K562 (cell line): Measurements from ENCODE around the gene ERVMER34-1. TPM values are rescaled to one million over a fixed set of nuclear protein-coding genes. Genes with fewer than 3 reads are reported as not detected.
A peak's percentile ranks its signal among the peaks of the same experiment; 100 is the strongest.

Experiments
- CBFA2T2 ChIP-seq: fragments of 450-650 bp; conservative IDR thresholded peaks from 2 replicates; pipeline ENCODE4 v1.6.1; 2017; ENCODE audit warnings: mild to moderate bottlenecking
- CREBBP ChIP-seq: IDR thresholded peaks from one replicate; pipeline ENCODE4 v1.6.1; 2012; ENCODE audit warnings: low read depth, mild to moderate bottlenecking, control low read depth, inconsistent platforms, low read length
- HMGN3 ChIP-seq: IDR thresholded peaks from 2 replicates; pipeline ENCODE4 v1.6.1; 2011; ENCODE audit warnings: borderline replicate concordance, low read depth, mild to moderate bottlenecking, mixed read lengths, low read length; ENCODE audit not compliant: insufficient read length; ENCODE audit errors: extremely low read depth
- JUND ChIP-seq, 2 experiments: IDR thresholded peaks; 2 replicates in 1 of 2; 3 replicates in 1 of 2; pipeline ENCODE4 v1.6.1; 2011; ENCODE audit warnings: borderline replicate concordance in 2 of 2, low read depth in 2 of 2, low read length in 2 of 2, improper control_type of control experiment in 1 of 2, missing biosample characterization in 1 of 2, missing genetic modification characterization in 1 of 2, missing genetic modification reagents in 1 of 2
- MGA ChIP-seq: fragments of 450-650 bp; IDR thresholded peaks from 2 replicates; pipeline ENCODE4 v1.6.1; 2016; ENCODE audit warnings: mild to moderate bottlenecking, moderate library complexity
- MYBL2 ChIP-seq, 2 experiments: fragments of 450-650 bp in 1 of 2; sonication (generic) in 1 of 2; formaldehyde crosslinking in 1 of 2; IDR thresholded peaks; 2 replicates each; pipeline versions ENCODE4 v1.6.1 to v1.8.1; 2017 to 2022; ENCODE audit warnings: borderline replicate concordance in 1 of 2, inconsistent platforms in 1 of 2, low read depth in 1 of 2, mild to moderate bottlenecking in 1 of 2, missing genetic modification reagents in 1 of 2, moderate library complexity in 1 of 2
- NBN ChIP-seq: fragments of 450-650 bp; IDR thresholded peaks from 2 replicates; pipeline ENCODE4 v1.6.1; 2016; ENCODE audit warnings: low read depth, mild to moderate bottlenecking
- NFE2 ChIP-seq: IDR thresholded peaks from 2 replicates; pipeline ENCODE4 v1.6.1; 2014; ENCODE audit warnings: antibody characterized with exemption, low read depth
- NR4A1 ChIP-seq, 2 experiments: fragments of 250-450 bp in 1 of 2; fragments of 450-650 bp in 1 of 2; sonication (Bioruptor Pico) in 1 of 2; IDR thresholded peaks; 2 replicates each; pipeline versions ENCODE4 v1.4.0 to v1.6.1; 2016 to 2020; ENCODE audit warnings: mild to moderate bottlenecking in 2 of 2, missing compliant biosample characterization in 1 of 2, missing genetic modification characterization in 1 of 2, moderate library complexity in 1 of 2
- SMARCE1 ChIP-seq: fragments of 450-650 bp; IDR thresholded peaks from 2 replicates; pipeline ENCODE4 v1.7.1; 2016; ENCODE audit warnings: mild to moderate bottlenecking
- TEAD1 ChIP-seq, 2 experiments: fragments of 450-650 bp in 1 of 2; sonication (generic) in 1 of 2; formaldehyde crosslinking; IDR thresholded peaks; 2 replicates each; pipeline versions ENCODE4 v1.4.0 to v1.8.0; 2020 to 2022; ENCODE audit warnings: mild to moderate bottlenecking in 2 of 2, missing genetic modification reagents in 1 of 2
- ZC3H11A ChIP-seq: IDR thresholded peaks from 2 replicates; pipeline ENCODE4 v1.6.1; 2012; ENCODE audit warnings: low read depth, low read length, improper control_type of control experiment
- ZNF444 ChIP-seq: fragments of 250-450 bp; sonication (Bioruptor Pico); IDR thresholded peaks from 2 replicates; pipeline ENCODE4 v1.4.0; 2020; ENCODE audit warnings: mild to moderate bottlenecking, moderate library complexity
- ZNF589 ChIP-seq: fragments of 200-800 bp; sonication (Bioruptor generic); IDR thresholded peaks from 2 replicates; pipeline ENCODE4 v1.6.1; 2016; ENCODE audit warnings: low read depth, missing genetic modification characterization, missing compliant biosample characterization
- polyA plus RNA-seq, 8 experiments: library from polyadenylated mRNA; depleted of rRNA in 4 of 8; stranded (reverse) in 5 of 8; unstranded in 3 of 8; fragments of >200 nt; fragmentation: Nextera tagmentation in 2 of 8; fragmentation: Illumina TruSeq in 1 of 8; extraction: Ambion mirVana in 2 of 8; extraction: Trizol in 1 of 8; gene quantifications; 2 replicates each; pipeline versions ENCODE4 v1.2.1 to v1.2.3, GENCODE V29; 2011 to 2014; ENCODE audit warnings: inconsistent platforms in 1 of 8, missing spikeins in 1 of 8
- total RNA-seq, 7 experiments: library from RNA; depleted of rRNA in 6 of 7; stranded (reverse); fragments of >200 nt in 6 of 7; fragmentation: Illumina TruSeq in 2 of 7; extraction: Trizol in 2 of 7; gene quantifications; 2 replicates each; pipeline versions ENCODE4 v1.2.1 to v1.2.3, GENCODE V29; 2011 to 2021; ENCODE audit warnings: low replicate concordance in 1 of 7

The ERVMER34-1 gene
- total and polyA plus RNA-seq, 9 of the 15 experiments (the other 6 are each of a cell fraction or from before 2014, with no cell fraction given), result 0.04 to 0.57 (median 0.25) TPM

GRCh38 chr4:52712251-52713130 is 38.7 kb downstream of the ERVMER34-1 start (continued):
- TF ChIP-seq MGA (peak; percentile 73), ZNF589 (CRISPR knock-in tag) (0 out of 2 replicates have a peak, but pooled peaks have one; percentile 4), TEAD1 (CRISPR knock-in tag; IDR thresholded peaks at IDR 0.05) (peak; percentile 6 to 45; a peak in 1 of 4 replicates), CBFA2T2 (no peak), SMARCE1 (no peak), ZNF444 (CRISPR knock-in tag) (no peak), MYBL2 (IDR thresholded peaks at IDR 0.05; ENCODE audit: low read depth) (no peak), MYBL2 (CRISPR knock-in tag; IDR thresholded peaks at IDR 0.05; ENCODE audit: borderline replicate concordance) (no peak), JUND (IDR thresholded peaks at IDR 0.05; ENCODE audit: borderline replicate concordance, low read depth, low read length) (peak; percentile 92), JUND (tag; IDR thresholded peaks at IDR 0.05; ENCODE audit: borderline replicate concordance, low read depth, low read length) (peak; percentile 82; the same call in 1 of the 3 replicates), NBN (no peak), NR4A1 (CRISPR knock-in tag; IDR thresholded peaks at IDR 0.05) (no peak), NR4A1 (tag; IDR thresholded peaks at IDR 0.05) (no peak), ZC3H11A (no peak), NFE2 (peak; percentile 42; the same call in 1 of the 2 replicates), HMGN3 (peak; percentile 30), CREBBP (no peak)
